Panc1 (cell line): ENCODE measurements around the gene FAM120B. TPM values are rescaled to one million over a fixed set of nuclear protein-coding genes. Genes with fewer than 3 reads are reported as not detected.

Experiments
- ATAC-seq: fragments of 200-7000 bp; cut with Tn5 transposase; 2 replicates; pipeline ENCODE4 v1.9.1; 2020; ENCODE audit warnings: mild to moderate bottlenecking, moderate library complexity
- BruUV-seq: library from RNA; stranded (reverse); fragments of 400-500 nt; replicated peaks from 2 replicates; lab custom pipeline; 2021; lab: Mats Ljungman, UMichigan
- CTCF ChIA-PET: fragments of 300-600 bp; sonication (Branson Sonifier 250); formaldehyde crosslinking; loops from one replicate; lab custom pipeline; 2022; ENCODE audit warnings: antibody characterized with exemption; lab: Charles Lee
- POLR2A ChIA-PET: fragments of 300-600 bp; sonication (Branson Sonifier 250); formaldehyde crosslinking; loops from one replicate; lab custom pipeline; 2022; ENCODE audit warnings: antibody characterized with exemption; lab: Charles Lee
- DNase-seq: peaks from one replicate; pipeline ENCODE4 v3.0.0-alpha.2; 2010; ENCODE audit warnings: low read depth, low spot score
- H3K27ac ChIP-seq: 2 replicates; pipeline ENCODE4 v1.5.1; 2011; ENCODE audit warnings: mild to moderate bottlenecking, low read length, inconsistent platforms
- H3K27me3 ChIP-seq: fragments of 200-500 bp; sonication (Bioruptor generic); 2 replicates; pipeline ENCODE4 v1.6.0; 2014; ENCODE audit warnings: low read length, inconsistent platforms; ENCODE audit not compliant: control insufficient read depth, insufficient read depth
- H3K36me3 ChIP-seq: fragments of 200-500 bp; sonication (Bioruptor generic); 2 replicates; pipeline ENCODE4 v1.5.1; 2014; ENCODE audit warnings: inconsistent platforms, mild to moderate bottlenecking, low read length, moderate library complexity; ENCODE audit not compliant: control insufficient read depth, insufficient read depth
- H3K4me1 ChIP-seq: 2 replicates; pipeline ENCODE4 v1.5.1; 2011; ENCODE audit warnings: inconsistent platforms, mild to moderate bottlenecking, low read length, moderate library complexity; ENCODE audit not compliant: control insufficient read depth, insufficient read depth
- H3K4me3 ChIP-seq, 2 experiments: 2 replicates each; pipeline ENCODE4 v1.5.1; 2011 to 2012; ENCODE audit warnings: low read depth in 2 of 2, low read length in 2 of 2, mild to moderate bottlenecking in 2 of 2, inconsistent platforms in 1 of 2, moderate library complexity in 1 of 2
- H3K9me3 ChIP-seq: fragments of 200-500 bp; sonication (Bioruptor generic); 2 replicates; pipeline ENCODE4 v1.5.1; 2014; ENCODE audit warnings: low read depth, mild to moderate bottlenecking, inconsistent platforms, low read length, moderate library complexity; ENCODE audit not compliant: control insufficient read depth, insufficient read depth
- POLR2AphosphoS5 ChIP-seq: IDR thresholded peaks from 2 replicates; pipeline ENCODE4 v1.6.1; 2012; ENCODE audit warnings: mild to moderate bottlenecking, low read depth, low read length, moderate library complexity
- SIN3A ChIP-seq: IDR thresholded peaks from 2 replicates; pipeline ENCODE4 v1.6.1; 2012; ENCODE audit warnings: low read depth, mild to moderate bottlenecking, low read length, moderate library complexity, borderline replicate concordance; ENCODE audit not compliant: insufficient read depth
- TCF7L2 ChIP-seq: IDR thresholded peaks from 2 replicates; pipeline ENCODE4 v1.6.1; 2011; ENCODE audit warnings: mild to moderate bottlenecking, low read depth, low read length, inconsistent platforms
- in situ Hi-C: cut with HindIII; loops from 2 replicates; pipeline ENCODE4 v1.10.0; 2016; ENCODE audit warnings: low sequenced_read_pairs, low pct_unique_long_range_greater_than_20kb
- intact Hi-C: fragments of 100-400 bp; cut with micrococcal nuclease; formaldehyde crosslinking; loops from one replicate; pipeline ENCODE4 v1.10.0; 2022; ENCODE audit not compliant: unreplicated experiment
- total RNA-seq: library from RNA; stranded (reverse); gene quantifications from one replicate; pipeline ENCODE4 v1.2.1, GENCODE V29; 2021; ENCODE audit not compliant: unreplicated experiment
- TF ChIP-seq, protein P1 (sequence below): fragments of 450-650 bp; IDR thresholded peaks from 2 replicates; pipeline ENCODE4 v1.5.1; 2017; ENCODE audit warnings: mild to moderate bottlenecking
- TF ChIP-seq, protein P2 (sequence below), 2 experiments: IDR thresholded peaks; 2 replicates each; pipeline ENCODE4 v1.6.1; 2011 to 2012; ENCODE audit warnings: low read depth in 2 of 2, control low read depth in 1 of 2, low read length in 1 of 2, mild to moderate bottlenecking in 1 of 2, moderate library complexity in 1 of 2; ENCODE audit not compliant: insufficient read depth in 1 of 2

Gene FAM120B
- total RNA-seq, 1 experiment from 2014 or later: 38.0 TPM

DNA sequence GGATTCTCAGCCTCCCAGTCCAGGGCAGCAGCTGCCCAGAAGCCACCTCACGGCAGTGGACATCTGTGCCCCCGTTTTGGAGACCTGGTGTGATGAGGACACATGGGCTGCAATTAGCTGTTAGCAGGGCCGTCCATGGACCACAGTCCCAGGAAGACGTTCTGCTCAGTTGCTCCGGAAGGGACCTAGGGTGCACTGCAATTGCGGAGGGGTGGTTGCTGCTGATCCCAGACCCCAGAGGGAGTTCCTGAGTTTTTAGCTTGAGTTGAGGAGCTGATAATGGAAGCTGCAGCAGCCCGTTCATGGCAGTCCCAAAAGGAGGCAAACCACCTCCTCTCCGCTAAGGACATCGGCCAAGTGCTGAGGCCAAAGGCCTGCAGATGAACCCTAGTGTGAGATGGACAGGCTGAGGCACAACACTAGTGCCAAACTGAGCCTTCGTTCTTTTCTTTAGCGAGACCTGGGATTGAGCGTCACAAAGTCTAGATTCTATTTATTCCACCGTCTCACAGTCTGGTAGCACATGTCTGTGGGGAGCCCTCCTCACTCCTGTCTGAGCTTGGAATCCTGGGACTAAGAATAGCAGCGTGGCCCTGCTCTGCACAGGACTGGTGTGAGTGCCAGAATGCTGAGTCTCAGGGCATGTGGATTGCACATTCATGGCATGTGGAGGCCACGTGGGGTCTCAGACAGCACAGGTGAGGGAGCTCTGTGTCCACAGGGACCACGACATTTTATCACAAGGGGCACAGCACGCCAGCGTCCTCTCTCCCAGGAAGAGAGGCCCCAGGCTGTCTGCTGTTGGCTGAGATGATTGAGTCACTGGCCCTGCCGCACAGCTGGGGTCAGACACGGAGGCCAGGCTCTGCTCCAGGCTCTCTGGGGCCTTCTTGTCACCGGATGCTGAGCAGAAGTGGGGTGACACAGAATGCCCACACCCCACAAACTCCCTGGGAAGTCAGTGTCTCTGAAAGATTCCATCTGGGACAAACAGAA, 133.1 kb downstream of the FAM120B start:
- no peaks in the 10 kb centered on the region for H3K9me3 ChIP-seq
- ATAC-seq (no peak), DNase-seq (no peak)
- no peaks in the 10 kb centered on the region for H3K36me3 ChIP-seq
- no peak overlapping the region for H3K27ac ChIP-seq
- no peaks in the 10 kb centered on the region for H3K27me3 ChIP-seq
- H3K4me3 ChIP-seq: no peak overlapping the region
- ChIA-PET POLR2A (interaction anchor here (0.8 kb wide), 1 partner anchor 33 kb away, joined by 8 read pairs; no protein-coding TSS in a partner anchor), CTCF (no interaction called here)
- peaks cover 6% of the 10 kb centered on the region; the same call in 1 of the 2 replicates for H3K4me1 ChIP-seq
- in situ Hi-C loops: no loop called here
- intact Hi-C loops: no loop called here
- TF ChIP-seq TCF7L2 (no peak), POLR2AphosphoS5 (no peak), SIN3A (no peak)
- TF ChIP-seq, protein P1, sequence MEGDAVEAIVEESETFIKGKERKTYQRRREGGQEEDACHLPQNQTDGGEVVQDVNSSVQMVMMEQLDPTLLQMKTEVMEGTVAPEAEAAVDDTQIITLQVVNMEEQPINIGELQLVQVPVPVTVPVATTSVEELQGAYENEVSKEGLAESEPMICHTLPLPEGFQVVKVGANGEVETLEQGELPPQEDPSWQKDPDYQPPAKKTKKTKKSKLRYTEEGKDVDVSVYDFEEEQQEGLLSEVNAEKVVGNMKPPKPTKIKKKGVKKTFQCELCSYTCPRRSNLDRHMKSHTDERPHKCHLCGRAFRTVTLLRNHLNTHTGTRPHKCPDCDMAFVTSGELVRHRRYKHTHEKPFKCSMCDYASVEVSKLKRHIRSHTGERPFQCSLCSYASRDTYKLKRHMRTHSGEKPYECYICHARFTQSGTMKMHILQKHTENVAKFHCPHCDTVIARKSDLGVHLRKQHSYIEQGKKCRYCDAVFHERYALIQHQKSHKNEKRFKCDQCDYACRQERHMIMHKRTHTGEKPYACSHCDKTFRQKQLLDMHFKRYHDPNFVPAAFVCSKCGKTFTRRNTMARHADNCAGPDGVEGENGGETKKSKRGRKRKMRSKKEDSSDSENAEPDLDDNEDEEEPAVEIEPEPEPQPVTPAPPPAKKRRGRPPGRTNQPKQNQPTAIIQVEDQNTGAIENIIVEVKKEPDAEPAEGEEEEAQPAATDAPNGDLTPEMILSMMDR: no peak
- TF ChIP-seq, protein P2, sequence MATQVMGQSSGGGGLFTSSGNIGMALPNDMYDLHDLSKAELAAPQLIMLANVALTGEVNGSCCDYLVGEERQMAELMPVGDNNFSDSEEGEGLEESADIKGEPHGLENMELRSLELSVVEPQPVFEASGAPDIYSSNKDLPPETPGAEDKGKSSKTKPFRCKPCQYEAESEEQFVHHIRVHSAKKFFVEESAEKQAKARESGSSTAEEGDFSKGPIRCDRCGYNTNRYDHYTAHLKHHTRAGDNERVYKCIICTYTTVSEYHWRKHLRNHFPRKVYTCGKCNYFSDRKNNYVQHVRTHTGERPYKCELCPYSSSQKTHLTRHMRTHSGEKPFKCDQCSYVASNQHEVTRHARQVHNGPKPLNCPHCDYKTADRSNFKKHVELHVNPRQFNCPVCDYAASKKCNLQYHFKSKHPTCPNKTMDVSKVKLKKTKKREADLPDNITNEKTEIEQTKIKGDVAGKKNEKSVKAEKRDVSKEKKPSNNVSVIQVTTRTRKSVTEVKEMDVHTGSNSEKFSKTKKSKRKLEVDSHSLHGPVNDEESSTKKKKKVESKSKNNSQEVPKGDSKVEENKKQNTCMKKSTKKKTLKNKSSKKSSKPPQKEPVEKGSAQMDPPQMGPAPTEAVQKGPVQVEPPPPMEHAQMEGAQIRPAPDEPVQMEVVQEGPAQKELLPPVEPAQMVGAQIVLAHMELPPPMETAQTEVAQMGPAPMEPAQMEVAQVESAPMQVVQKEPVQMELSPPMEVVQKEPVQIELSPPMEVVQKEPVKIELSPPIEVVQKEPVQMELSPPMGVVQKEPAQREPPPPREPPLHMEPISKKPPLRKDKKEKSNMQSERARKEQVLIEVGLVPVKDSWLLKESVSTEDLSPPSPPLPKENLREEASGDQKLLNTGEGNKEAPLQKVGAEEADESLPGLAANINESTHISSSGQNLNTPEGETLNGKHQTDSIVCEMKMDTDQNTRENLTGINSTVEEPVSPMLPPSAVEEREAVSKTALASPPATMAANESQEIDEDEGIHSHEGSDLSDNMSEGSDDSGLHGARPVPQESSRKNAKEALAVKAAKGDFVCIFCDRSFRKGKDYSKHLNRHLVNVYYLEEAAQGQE (IDR thresholded peaks at IDR 0.05; ENCODE audit: insufficient read depth in 1 of 2, low read depth in 2 of 2, low read length in 1 of 2): no peak
- BruUV-seq: no TSS peak

DNA sequence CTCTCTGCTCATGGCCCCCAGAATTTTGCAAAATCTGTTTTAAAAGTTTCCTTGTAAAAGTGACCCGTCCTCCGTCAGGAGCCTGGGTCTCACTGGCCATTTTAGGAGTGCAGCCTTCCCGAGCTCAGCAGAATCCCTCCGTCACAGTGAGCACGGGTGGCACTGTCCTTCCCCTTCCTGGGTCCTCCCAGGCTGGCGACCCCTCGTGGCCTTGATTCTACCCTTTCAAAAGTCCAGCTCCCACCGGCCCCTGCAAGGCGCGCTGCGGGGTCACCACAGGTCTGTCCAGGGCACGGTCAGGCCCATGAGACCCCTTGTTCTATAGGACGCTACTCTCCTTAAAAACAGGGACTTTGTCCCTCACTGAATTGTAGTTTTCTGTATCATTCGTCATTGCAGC, 133.9 kb downstream of the FAM120B start:
- CTCF ChIA-PET: no interaction called here
- Histone ChIP-seq H3K4me1 (peaks cover 6% of the 10 kb centered on the region; the same call in 1 of the 2 replicates), H3K4me3 (no peak overlapping the region), H3K9me3 (no peaks in the 10 kb centered on the region), H3K27ac (no peak overlapping the region), H3K36me3 (no peaks in the 10 kb centered on the region), H3K27me3 (no peaks in the 10 kb centered on the region)
- TF ChIP-seq TCF7L2 (no peak), SIN3A (no peak), POLR2AphosphoS5 (no peak)
- TF ChIP-seq, protein P1: no peak
- TF ChIP-seq, protein P2 (IDR thresholded peaks at IDR 0.05; ENCODE audit: insufficient read depth in 1 of 2, low read depth in 2 of 2, low read length in 1 of 2): no peak
- in situ Hi-C loops: no loop called here
- POLR2A ChIA-PET: interaction anchor here (0.6 kb wide), 1 partner anchor 80 kb away, joined by 3 read pairs; no protein-coding TSS in a partner anchor
- no TSS peak for BruUV-seq
- intact Hi-C loops: no loop called here
- ATAC-seq (no peak), DNase-seq (no peak)
